GM19463 (cell line): ENCODE results near the gene ITIH1.

Experiments used
- ATAC-seq: cut with Tn5 transposase; IDR thresholded peaks from one replicate; pipeline ENCODE4 v1.9.1; 2021; ENCODE audit warnings: mild to moderate bottlenecking, moderate library complexity; ENCODE audit not compliant: unreplicated experiment

The ITIH1 gene

GRCh38 chr3:52788890-52789745 lies 11.7 kb downstream of the ITIH1 start:
- no peak for ATAC-seq

GRCh38 chr3:52789746-52790040 lies 12.3 kb downstream of the ITIH1 start:
- ATAC-seq, result no peak

- no peak for ATAC-seq
Measured at GRCh38 chr3:52790337-52790736, 12.9 kb downstream of the ITIH1 start.

GRCh38 chr3:52790741-52791140 lies 13.3 kb downstream of the ITIH1 start:
- no peak for ATAC-seq

GRCh38 chr3:52791366-52791765 lies 14.0 kb downstream of the ITIH1 start:
- ATAC-seq, result no peak

GRCh38 chr3:52791928-52792327 lies 14.5 kb downstream of the ITIH1 start:
- no peak for ATAC-seq

- no peak for ATAC-seq
Measured at GRCh38 chr3:52792413-52792812, 15.0 kb downstream of the ITIH1 start.

- no peak for ATAC-seq
Measured at GRCh38 chr3:52792961-52793695, 15.7 kb downstream of the ITIH1 start.

GRCh38 chr3:52793702-52794611 lies 16.6 kb downstream of the ITIH1 start:
- no peak for ATAC-seq

- no peak for ATAC-seq
Measured at GRCh38 chr3:52794612-52795099, 17.3 kb downstream of the ITIH1 start, which contains the start of gene ITIH3. Gene ITIH3 (plus strand): TSS chr3:52794796. CDS start chr3:52794804, 8 bp downstream.

- ATAC-seq, result no peak
Measured at GRCh38 chr3:52795298-52795900, 18.0 kb downstream of the ITIH1 start.

- no peak for ATAC-seq
Measured at GRCh38 chr3:52796411-52796810, 19.0 kb downstream of the ITIH1 start.

- ATAC-seq, result no peak
Measured at GRCh38 chr3:52798376-52798977, 21.1 kb downstream of the ITIH1 start.

GRCh38 chr3:52798978-52799476 lies 21.6 kb downstream of the ITIH1 start:
- ATAC-seq, result no peak

- no peak for ATAC-seq
Measured at GRCh38 chr3:52800079-52800478, 22.7 kb downstream of the ITIH1 start.

- ATAC-seq, result no peak
Measured at GRCh38 chr3:52801839-52802238, 24.4 kb downstream of the ITIH1 start.

GRCh38 chr3:52805270-52806039 lies 28.1 kb downstream of the ITIH1 start:
- no peak for ATAC-seq

- no peak for ATAC-seq
Measured at GRCh38 chr3:52809149-52809548, 31.8 kb downstream of the ITIH1 start.

GRCh38 chr3:52809662-52810377 lies 32.4 kb downstream of the ITIH1 start:
- ATAC-seq, result no peak
